HCT116 (cell line): ENCODE measurements around the gene ZBTB17. TPM values are rescaled to one million over a fixed set of nuclear protein-coding genes. Genes with fewer than 3 reads are reported as not detected.

Experiments
- ATAC-seq: fragments of 200-7000 bp; cut with Tn5 transposase; 2 replicates; pipeline ENCODE4 v1.9.1; 2020; ENCODE audit warnings: mild to moderate bottlenecking, moderate library complexity
- BruUV-seq: library from RNA; stranded (reverse); fragments of 400-500 nt; replicated peaks from 2 replicates; lab custom pipeline; 2021; lab: Mats Ljungman, UMichigan
- CTCF ChIA-PET: fragments of 300-600 bp; sonication (Branson Sonifier 250); formaldehyde crosslinking; loops from one replicate; lab custom pipeline; 2021; ENCODE audit warnings: antibody characterized with exemption; lab: Charles Lee
- POLR2A ChIA-PET: fragments of 300-600, 350-600 bp; sonication (Branson Sonifier 250); formaldehyde crosslinking; loops from one replicate; lab custom pipeline; 2021; ENCODE audit warnings: antibody characterized with exemption; lab: Charles Lee
- RAD21 ChIA-PET, 2 experiments: fragments of 300-600 bp; sonication (Branson Sonifier 250); formaldehyde crosslinking; loops; one replicate each; lab custom pipeline; 2023; ENCODE audit warnings: low total read pairs in 2 of 2; ENCODE audit not compliant: uncharacterized antibody in 2 of 2, unreplicated experiment in 2 of 2, low non-redundant PET in 1 of 2; lab: Charles Lee
- DNase-seq: peaks from one replicate; pipeline ENCODE4 v3.0.0-alpha.2; 2010; ENCODE audit warnings: low read depth, low spot score
- H2AFZ ChIP-seq: fragments of 200-600 bp; shearing (Covaris generic), sonication (generic); 2 replicates; pipeline ENCODE4 v1.6.1; 2017; ENCODE audit warnings: low read depth, mixed run types, mixed read lengths, antibody characterized with exemption, low read length; ENCODE audit not compliant: poor library complexity, severe bottlenecking
- H3K27ac ChIP-seq: 2 replicates; pipeline ENCODE4 v1.5.1; 2012; ENCODE audit warnings: low read depth, low read length
- H3K27me3 ChIP-seq: fragments of 200-600 bp; sonication (generic); 2 replicates; pipeline ENCODE4 v1.6.1; 2016; ENCODE audit warnings: mixed run types, low read length, mixed read lengths; ENCODE audit not compliant: insufficient read depth
- H3K36me3 ChIP-seq, 2 experiments: fragments of 200-500 bp in 1 of 2; fragments of 200-600 bp in 1 of 2; sonication (Bioruptor generic) in 1 of 2; sonication (generic) in 1 of 2; 2 replicates each; pipeline versions ENCODE4 v1.5.1 to v1.6.1; 2014 to 2016; ENCODE audit warnings: low read length in 2 of 2, inconsistent platforms in 1 of 2, mixed read lengths in 1 of 2, mixed run types in 1 of 2; ENCODE audit not compliant: insufficient read depth in 2 of 2, control insufficient read depth in 1 of 2
- H3K4me1 ChIP-seq, 2 experiments: fragments of 200-600 bp in 1 of 2; sonication (generic) in 1 of 2; 2 replicates each; pipeline versions ENCODE4 v1.5.1 to v1.6.1; 2012 to 2017; ENCODE audit warnings: low read length in 2 of 2, inconsistent platforms in 1 of 2, mild to moderate bottlenecking in 1 of 2, mixed read lengths in 1 of 2, mixed run types in 1 of 2, moderate library complexity in 1 of 2; ENCODE audit not compliant: insufficient read depth in 2 of 2, control insufficient read depth in 1 of 2
- H3K4me2 ChIP-seq: fragments of 200-600 bp; sonication (generic); 2 replicates; pipeline ENCODE4 v1.6.1; 2017; ENCODE audit warnings: mixed run types, low read length, mixed read lengths
- H3K4me3 ChIP-seq, 2 experiments: fragments of 200-600 bp in 1 of 2; sonication (generic) in 1 of 2; replicated peaks in 1 of 2; 2 replicates each; pipeline ENCODE4 v1.5.1; 2011 to 2016; ENCODE audit warnings: low read length in 2 of 2, control low read depth in 1 of 2, low read depth in 1 of 2, mild to moderate bottlenecking in 1 of 2, mixed read lengths in 1 of 2, mixed run types in 1 of 2
- H3K79me2 ChIP-seq: fragments of 200-600 bp; sonication (generic); 2 replicates; pipeline ENCODE4 v1.6.1; 2017; ENCODE audit warnings: mild to moderate bottlenecking, mixed run types, low read length, moderate library complexity, mixed read lengths; ENCODE audit not compliant: insufficient read depth
- H3K9ac ChIP-seq: fragments of 200-600 bp; sonication (generic); 2 replicates; pipeline ENCODE4 v1.6.1; 2016; ENCODE audit warnings: low read length, mixed read lengths
- H3K9me2 ChIP-seq: fragments of 200-600 bp; sonication (generic), shearing (Covaris generic); 2 replicates; pipeline ENCODE4 v1.6.1; 2017; ENCODE audit warnings: mixed run types, mild to moderate bottlenecking, moderate library complexity; ENCODE audit not compliant: insufficient read depth
- H3K9me3 ChIP-seq, 2 experiments: fragments of 200-500 bp in 1 of 2; fragments of 200-600 bp in 1 of 2; sonication (Bioruptor generic) in 1 of 2; sonication (generic) in 1 of 2; 2 replicates each; pipeline ENCODE4 v1.6.1; 2014 to 2017; ENCODE audit warnings: low read length in 2 of 2, mixed read lengths in 2 of 2, inconsistent platforms in 1 of 2, low read depth in 1 of 2, mild to moderate bottlenecking in 1 of 2, mixed run types in 1 of 2, moderate library complexity in 1 of 2; ENCODE audit not compliant: control insufficient read depth in 1 of 2, insufficient read depth in 1 of 2
- H4K20me1 ChIP-seq: fragments of 200-600 bp; sonication (generic), shearing (Covaris generic); 2 replicates; pipeline ENCODE4 v1.6.1; 2017; ENCODE audit warnings: mixed run types, mild to moderate bottlenecking, moderate library complexity; ENCODE audit not compliant: insufficient read depth
- ELF1 ChIP-seq: IDR thresholded peaks from 2 replicates; pipeline ENCODE4 v1.6.1; 2012; ENCODE audit warnings: low read depth, borderline replicate concordance
- EZH2 ChIP-seq: fragments of 200-600 bp; sonication (generic); IDR thresholded peaks from 2 replicates; pipeline ENCODE4 v1.6.1; 2017; ENCODE audit warnings: antibody characterized with exemption, mixed run types
- EZH2phosphoT487 ChIP-seq: fragments of 200-600 bp; IDR thresholded peaks from 2 replicates; pipeline ENCODE4 v1.6.1; 2018; ENCODE audit warnings: antibody characterized with exemption, borderline replicate concordance
- FOSL1 ChIP-seq: IDR thresholded peaks from 2 replicates; pipeline ENCODE4 v1.6.1; 2012; ENCODE audit warnings: low read depth
- JUND ChIP-seq: IDR thresholded peaks from 2 replicates; pipeline ENCODE4 v1.6.1; 2012
- POLR2A ChIP-seq: IDR thresholded peaks from 2 replicates; pipeline ENCODE4 v1.7.0; 2011; ENCODE audit warnings: borderline replicate concordance; ENCODE audit not compliant: insufficient read depth, insufficient read length; ENCODE audit errors: extremely low read depth
- POLR2AphosphoS5 ChIP-seq: IDR thresholded peaks from 2 replicates; pipeline ENCODE4 v1.6.1; 2011; ENCODE audit warnings: mild to moderate bottlenecking, low read depth, low read length, moderate library complexity
- SIN3A ChIP-seq: IDR thresholded peaks from 2 replicates; pipeline ENCODE4 v1.6.1; 2012; ENCODE audit warnings: low read depth
- SP1 ChIP-seq: IDR thresholded peaks from 2 replicates; pipeline ENCODE4 v1.6.1; 2012; ENCODE audit warnings: low read depth
- SRF ChIP-seq: IDR thresholded peaks from 2 replicates; pipeline ENCODE4 v1.6.1; 2012; ENCODE audit warnings: low read depth
- TCF7L2 ChIP-seq: IDR thresholded peaks from 2 replicates; pipeline ENCODE4 v1.7.0; 2011; ENCODE audit warnings: borderline replicate concordance, inconsistent platforms; ENCODE audit not compliant: insufficient read depth, insufficient read length; ENCODE audit errors: extremely low read depth
- YY1 ChIP-seq: IDR thresholded peaks from 2 replicates; pipeline ENCODE4 v1.6.1; 2011; ENCODE audit warnings: low read length, low read depth, moderate library complexity, mild to moderate bottlenecking; ENCODE audit not compliant: insufficient replicate concordance; ENCODE audit errors: extremely low read depth
- ZFX ChIP-seq: fragments of 450-650 bp; IDR thresholded peaks from 2 replicates; pipeline ENCODE4 v1.6.1; 2017
- ZNF274 ChIP-seq: fragments of 200-500 bp; sonication (Bioruptor generic); IDR thresholded peaks from 2 replicates; pipeline ENCODE4 v1.6.1; 2014; ENCODE audit warnings: mild to moderate bottlenecking, low read depth, low read length, inconsistent platforms
- intact Hi-C: fragments of 100-400 bp; cut with micrococcal nuclease; formaldehyde crosslinking; loops from 2 replicates; pipeline ENCODE4 v1.10.0; 2022
- total RNA-seq: library from RNA; stranded (reverse); gene quantifications from one replicate; pipeline ENCODE4 v1.2.1, GENCODE V29; 2021; ENCODE audit not compliant: unreplicated experiment
- TF ChIP-seq, protein P1 (sequence below): IDR thresholded peaks from 2 replicates; pipeline ENCODE4 v1.6.1; 2012; ENCODE audit warnings: low read depth
- TF ChIP-seq, protein P2 (sequence below): IDR thresholded peaks from 2 replicates; pipeline ENCODE4 v1.6.1; 2012

ZBTB17 gene
- total RNA-seq, 1 experiment from 2014 or later, result 31.6 TPM

DNA sequence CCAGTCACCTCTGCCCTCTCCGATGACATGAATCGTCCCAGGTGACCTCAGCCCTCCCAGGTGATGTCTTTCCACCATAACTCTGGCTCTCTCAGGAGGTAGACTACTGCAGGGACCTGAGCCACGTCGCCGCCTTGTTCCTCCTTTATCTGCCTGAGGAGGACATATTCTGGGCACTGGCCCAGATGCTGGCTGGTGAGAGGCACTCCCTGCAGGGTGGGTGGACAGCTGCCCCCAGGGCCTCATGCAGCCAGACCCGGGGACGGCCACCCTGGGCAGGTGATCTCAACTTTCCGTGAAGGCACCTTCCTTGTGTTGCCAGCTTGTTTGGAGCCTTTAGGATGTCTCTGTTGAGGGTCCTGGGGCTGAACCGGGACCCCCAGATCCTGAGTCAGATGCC is 13.9 kb upstream of the ZBTB17 start:
- H3K27me3 ChIP-seq, result no peaks in the 10 kb centered on the region
- no peaks in the 10 kb centered on the region for H3K9me2 ChIP-seq
- RAD21 ChIA-PET, result no interaction called here
- no peak overlapping the region for H3K4me3 ChIP-seq
- CTCF ChIA-PET, result no interaction called here
- no peaks in the 10 kb centered on the region for H4K20me1 ChIP-seq
- no peak overlapping the region for H2AFZ ChIP-seq
- no peak overlapping the region for H3K4me2 ChIP-seq
- POLR2A ChIA-PET, result no interaction called here
- no peaks in the 10 kb centered on the region for H3K36me3 ChIP-seq
- intact Hi-C loops, result loop anchor here (5.0 kb wide), 1 partner anchor 397 kb away; no protein-coding TSS in a partner anchor
- TF ChIP-seq SIN3A, result no peak
- no peak for TF ChIP-seq JUND
- TF ChIP-seq ZNF274, result no peak
- TF ChIP-seq, protein P1, sequence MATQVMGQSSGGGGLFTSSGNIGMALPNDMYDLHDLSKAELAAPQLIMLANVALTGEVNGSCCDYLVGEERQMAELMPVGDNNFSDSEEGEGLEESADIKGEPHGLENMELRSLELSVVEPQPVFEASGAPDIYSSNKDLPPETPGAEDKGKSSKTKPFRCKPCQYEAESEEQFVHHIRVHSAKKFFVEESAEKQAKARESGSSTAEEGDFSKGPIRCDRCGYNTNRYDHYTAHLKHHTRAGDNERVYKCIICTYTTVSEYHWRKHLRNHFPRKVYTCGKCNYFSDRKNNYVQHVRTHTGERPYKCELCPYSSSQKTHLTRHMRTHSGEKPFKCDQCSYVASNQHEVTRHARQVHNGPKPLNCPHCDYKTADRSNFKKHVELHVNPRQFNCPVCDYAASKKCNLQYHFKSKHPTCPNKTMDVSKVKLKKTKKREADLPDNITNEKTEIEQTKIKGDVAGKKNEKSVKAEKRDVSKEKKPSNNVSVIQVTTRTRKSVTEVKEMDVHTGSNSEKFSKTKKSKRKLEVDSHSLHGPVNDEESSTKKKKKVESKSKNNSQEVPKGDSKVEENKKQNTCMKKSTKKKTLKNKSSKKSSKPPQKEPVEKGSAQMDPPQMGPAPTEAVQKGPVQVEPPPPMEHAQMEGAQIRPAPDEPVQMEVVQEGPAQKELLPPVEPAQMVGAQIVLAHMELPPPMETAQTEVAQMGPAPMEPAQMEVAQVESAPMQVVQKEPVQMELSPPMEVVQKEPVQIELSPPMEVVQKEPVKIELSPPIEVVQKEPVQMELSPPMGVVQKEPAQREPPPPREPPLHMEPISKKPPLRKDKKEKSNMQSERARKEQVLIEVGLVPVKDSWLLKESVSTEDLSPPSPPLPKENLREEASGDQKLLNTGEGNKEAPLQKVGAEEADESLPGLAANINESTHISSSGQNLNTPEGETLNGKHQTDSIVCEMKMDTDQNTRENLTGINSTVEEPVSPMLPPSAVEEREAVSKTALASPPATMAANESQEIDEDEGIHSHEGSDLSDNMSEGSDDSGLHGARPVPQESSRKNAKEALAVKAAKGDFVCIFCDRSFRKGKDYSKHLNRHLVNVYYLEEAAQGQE, result no peak
- TF ChIP-seq, protein P2, sequence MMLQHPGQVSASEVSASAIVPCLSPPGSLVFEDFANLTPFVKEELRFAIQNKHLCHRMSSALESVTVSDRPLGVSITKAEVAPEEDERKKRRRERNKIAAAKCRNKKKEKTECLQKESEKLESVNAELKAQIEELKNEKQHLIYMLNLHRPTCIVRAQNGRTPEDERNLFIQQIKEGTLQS, result no peak
- no peak for TF ChIP-seq FOSL1
- TF ChIP-seq EZH2phosphoT487, result no peak
- no peak for TF ChIP-seq SRF
- TF ChIP-seq EZH2, result no peak
- TF ChIP-seq TCF7L2, result no peak
- no peak for TF ChIP-seq POLR2A
- TF ChIP-seq ZFX, result no peak
- TF ChIP-seq POLR2AphosphoS5, result no peak
- no peak for TF ChIP-seq SP1
- TF ChIP-seq YY1, result no peak
- no peak for TF ChIP-seq ELF1
- no peak for ATAC-seq
- DNase-seq, result no peak
- H3K79me2 ChIP-seq, result no peaks in the 10 kb centered on the region
- no peak overlapping the region for H3K9ac ChIP-seq
- BruUV-seq, result no TSS peak
- H3K27ac ChIP-seq, result no peak overlapping the region
- peaks cover 10 to 20% of the 10 kb centered on the region in 2 experiments for H3K4me1 ChIP-seq
- no peaks in the 10 kb centered on the region for H3K9me3 ChIP-seq
